Astrocyte of the hippocampus (primary cell): ENCODE data around the gene SRD5A2.

Experiments
- DNase-seq: peaks from one replicate; pipeline ENCODE4 v3.0.0; 2011; ENCODE audit warnings: low read depth, low spot score

Gene SRD5A2

DNA sequence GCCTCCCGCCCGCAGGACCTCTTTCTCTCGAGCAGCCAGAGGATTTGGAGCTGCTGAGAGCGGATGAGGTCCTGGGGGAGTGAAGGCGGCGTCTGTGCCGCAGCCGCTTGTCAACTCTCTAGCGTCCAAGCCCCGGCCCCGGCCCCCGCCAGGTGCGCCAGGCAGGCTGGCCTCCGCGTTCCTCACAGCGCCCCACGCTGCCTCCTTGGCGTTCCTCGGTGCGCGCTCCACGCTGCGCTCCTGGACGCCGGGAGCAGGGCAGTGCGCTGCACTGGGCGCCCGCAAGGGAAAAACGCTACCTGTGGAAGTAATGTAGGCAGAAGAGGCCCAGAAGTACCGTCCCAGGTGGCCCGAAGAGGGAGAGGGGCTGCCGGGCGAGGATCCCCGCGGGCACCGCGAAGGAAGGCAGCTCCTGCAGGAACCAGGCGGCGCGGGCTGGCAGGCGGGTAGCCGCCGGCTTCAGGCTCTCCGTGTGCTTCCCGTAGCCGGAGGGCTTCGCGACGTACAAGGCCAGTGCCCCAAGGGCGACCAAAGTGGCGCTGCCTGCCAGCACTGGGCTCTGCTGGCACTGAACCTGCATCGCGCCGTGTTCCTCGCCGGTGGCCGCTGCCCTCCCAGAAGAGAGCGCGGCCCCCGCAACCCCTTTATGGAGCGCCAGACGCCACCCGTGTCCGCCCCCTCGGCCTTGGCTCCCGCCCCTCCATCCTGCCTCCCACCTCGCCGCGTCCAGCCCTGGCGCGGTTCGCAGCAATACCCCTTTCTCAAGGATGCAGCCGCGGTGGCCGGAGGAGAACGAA, at the start of gene SRD5A2:
Gene SRD5A2 (minus strand): TSS at position 618 of the 797 bp plus-strand sequence. CDS start 38 bp downstream, at position 580.
- peak; percentile 5 for DNase-seq

GRCh38 chr2:31606509-31606908, 25.8 kb upstream of the SRD5A2 start:
- no peak for DNase-seq

- DNase-seq: no peak
These were observed 18.0 kb upstream of the SRD5A2 start for GRCh38 chr2:31598694-31599093.

DNA sequence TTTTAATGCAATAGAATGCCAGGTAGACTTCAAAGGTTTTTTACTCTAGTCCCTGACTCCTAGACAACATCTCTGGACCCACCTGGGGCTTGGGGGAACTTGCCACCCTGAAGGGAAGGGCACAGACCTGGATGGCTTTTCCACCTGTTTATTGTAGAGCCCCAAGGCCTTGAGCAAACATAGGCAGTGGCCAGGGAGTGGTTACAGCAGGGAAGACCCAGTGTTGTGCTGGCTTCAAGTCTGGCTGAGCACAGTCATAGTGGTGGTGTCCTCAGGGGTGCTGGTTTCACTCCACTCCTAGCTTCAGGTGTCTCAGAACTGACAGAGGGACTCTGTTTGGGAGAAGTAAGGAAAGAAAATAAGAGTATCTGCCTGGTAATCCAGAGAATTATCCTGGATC, 5.5 kb upstream of the SRD5A2 start:
- DNase-seq: no peak

- no peak for DNase-seq
These were observed 522 bp upstream of the SRD5A2 start for GRCh38 chr2:31581124-31581795.

DNA sequence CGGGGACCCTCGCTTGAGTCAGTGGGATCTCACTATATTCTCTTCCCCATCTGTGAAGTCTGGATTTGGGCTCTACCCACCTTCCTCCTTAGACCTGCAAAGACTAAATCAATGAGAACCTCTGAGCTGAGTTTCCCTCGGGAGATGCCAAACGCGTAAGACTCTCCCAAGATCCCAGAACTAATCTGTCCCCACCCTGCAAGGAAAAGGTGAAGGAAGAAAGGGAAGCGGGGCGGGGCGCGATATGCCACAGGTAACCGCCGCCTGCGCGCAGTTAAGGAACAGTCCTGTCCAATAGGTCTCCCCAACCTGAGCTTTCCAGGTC, 780 bp downstream of the SRD5A2 start:
- DNase-seq: no peak

GRCh38 chr2:31578316-31578715, 2.4 kb downstream of the SRD5A2 start:
- DNase-seq: no peak

GRCh38 chr2:31577143-31577542, 3.6 kb downstream of the SRD5A2 start:
- DNase-seq: no peak

- DNase-seq: no peak
These were observed 12.0 kb downstream of the SRD5A2 start for GRCh38 chr2:31568585-31569201.

DNA sequence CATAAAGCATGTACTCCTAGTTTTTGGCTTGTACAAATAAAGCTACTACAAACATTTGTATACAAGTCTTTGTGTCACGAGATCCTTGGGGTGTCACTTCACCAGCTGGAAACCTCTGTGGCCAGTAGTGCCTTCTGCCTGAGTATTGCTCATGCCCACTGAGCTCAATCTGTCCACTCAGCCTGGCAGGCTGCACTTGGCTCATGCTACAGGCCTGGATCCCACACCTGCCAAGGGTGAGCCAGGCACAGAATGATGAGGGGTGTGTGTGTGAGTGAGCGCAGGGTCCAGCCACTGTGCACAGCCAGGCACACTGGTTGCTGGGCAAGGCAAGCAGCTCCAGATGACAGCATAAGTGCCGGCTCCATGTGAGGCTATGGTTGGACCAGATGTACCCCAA, 13.1 kb downstream of the SRD5A2 start:
- DNase-seq: no peak

DNA sequence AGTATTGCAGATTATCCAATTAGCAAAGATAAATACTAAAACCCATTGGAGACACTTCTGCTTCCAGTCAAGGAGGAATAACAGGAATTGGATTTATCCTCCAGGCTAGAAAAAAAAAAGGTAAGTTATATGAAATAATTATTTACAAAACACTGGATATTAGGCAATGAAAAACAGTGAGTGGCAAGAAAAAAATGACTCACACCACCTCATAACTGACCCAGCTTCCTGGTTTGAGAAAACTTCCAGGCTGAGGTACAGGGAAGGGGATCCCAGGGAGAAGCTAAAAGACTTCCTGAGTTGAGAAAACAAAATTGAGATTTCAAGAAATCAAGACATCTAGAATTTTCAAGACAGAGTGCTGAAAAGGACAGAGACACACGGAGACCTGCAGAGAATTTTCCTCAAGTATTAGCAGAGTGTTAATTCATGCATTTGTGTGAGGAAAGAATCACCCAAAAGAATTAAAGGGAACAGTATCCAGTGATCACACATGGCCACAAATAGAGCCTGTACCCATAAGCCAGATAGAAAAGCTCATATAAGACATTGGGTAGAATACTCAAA, 17.4 kb downstream of the SRD5A2 start:
- no peak for DNase-seq

DNA sequence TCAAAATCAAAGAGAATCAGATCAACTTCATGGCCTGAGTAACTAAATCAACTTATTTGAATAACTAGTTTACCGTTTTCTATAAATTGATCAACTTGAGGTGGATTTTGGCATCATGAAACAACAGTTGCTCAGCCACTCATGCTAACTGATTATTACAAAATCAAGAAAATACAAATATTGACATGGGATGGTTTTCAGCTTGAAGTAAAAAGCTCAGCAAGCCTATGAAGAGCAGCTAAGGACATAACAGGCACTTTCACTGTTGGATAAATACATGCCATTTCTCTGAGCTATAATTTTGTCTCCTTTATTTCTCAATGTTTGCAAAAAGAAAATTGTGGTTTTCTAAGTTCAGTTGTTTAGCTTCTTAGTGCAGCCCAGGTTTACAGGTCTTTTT, 18.9 kb downstream of the SRD5A2 start:
- DNase-seq: no peak

DNA sequence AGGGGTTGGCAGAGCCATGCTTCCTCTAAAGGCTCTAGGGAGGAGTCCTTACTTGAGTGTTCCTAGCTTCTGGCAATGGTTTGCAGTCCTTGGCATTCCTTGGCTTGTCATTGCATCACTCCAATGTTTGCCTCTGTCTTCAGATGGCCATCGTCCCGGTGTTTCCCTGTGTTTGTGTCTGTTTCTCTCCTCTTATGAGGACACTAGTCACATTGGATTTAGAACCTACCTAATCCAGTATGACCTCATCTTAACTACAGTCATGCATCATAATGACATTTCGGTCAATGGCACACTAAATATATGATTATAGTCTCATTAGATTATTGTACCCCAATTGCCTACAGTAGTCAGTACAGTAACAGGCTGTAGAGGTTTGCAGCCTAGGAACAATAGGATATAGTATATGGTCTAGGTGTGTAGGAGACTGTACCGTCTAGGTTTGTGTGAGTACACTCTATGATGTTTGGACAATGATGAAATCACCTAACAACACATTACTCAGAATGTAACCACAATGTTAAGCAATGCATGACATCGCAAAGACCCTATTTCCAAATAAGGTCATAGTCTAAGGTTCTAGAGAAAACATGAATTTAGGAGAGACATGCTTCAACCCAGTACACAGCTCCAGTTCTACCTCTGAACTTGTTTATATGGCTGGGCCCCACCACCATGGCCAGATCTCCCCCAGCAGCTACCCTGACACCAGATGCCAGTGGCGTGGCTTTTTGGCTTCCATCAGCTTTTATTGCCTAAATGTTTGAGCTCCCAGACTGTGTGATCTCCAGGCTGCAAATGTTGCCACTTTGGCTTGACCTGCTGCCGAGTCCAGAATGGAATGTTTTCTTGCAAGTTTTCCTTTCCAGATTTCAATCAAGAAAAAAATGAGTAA, 22.1 kb downstream of the SRD5A2 start:
- no peak for DNase-seq

DNA sequence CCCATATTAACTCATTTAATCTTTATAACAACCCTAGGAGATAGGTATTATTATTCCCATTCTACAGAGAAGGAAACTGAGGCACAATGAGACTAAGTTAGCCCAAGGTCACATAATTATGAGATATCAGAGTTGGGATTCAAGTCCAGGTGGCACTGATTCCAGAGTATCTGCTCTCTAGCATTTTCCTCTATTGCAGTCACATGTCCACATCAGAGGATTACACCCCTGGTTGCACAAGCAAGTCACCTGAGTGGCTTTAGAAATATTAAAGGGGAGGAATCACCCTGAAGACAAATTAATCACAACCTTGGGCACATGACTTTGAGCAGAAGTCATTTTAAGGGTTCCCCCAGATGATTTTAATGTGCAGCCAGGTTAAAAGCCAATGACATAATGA, 23.8 kb downstream of the SRD5A2 start:
- no peak for DNase-seq

DNA sequence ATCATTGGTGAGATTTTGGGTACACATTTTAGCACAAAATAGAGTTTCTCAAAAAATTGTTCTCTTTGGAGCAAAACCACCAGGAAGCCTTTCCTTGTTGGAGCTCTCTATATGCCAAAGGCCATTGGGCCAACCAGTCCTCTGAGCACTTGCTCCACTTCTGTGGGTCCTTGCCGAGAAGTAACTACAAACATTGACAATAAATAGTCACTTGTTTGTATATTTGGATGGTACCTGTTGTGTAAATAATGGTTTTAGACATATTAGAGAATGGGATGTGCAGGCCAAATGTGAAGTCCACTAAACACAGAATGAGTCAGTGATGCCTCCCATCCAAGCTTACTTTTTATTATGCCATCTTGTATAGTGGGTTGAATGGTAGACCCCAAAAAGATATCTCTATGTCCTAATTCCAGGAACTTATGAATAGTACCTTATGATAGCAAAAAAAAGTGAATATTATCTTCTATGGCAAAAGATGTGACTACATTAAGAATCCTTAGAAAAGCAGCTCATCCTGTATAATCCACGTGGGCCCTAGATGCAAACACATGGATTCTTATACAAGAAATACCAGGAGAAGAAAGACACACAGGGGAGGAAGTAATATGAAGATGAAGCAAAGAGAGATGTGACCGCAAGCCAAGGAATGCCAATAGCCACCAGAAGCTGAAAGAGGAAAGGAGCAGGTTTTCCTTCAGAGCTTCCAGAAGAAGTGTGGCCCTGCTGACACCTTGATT, 24.6 kb downstream of the SRD5A2 start:
- no peak for DNase-seq

GRCh38 chr2:31553362-31553761, 27.4 kb downstream of the SRD5A2 start:
- DNase-seq: no peak

GRCh38 chr2:31547485-31547884, 33.3 kb downstream of the SRD5A2 start:
- no peak for DNase-seq

GRCh38 chr2:31541853-31542252, 38.9 kb downstream of the SRD5A2 start:
- no peak for DNase-seq

GRCh38 chr2:31539505-31539904, 41.2 kb downstream of the SRD5A2 start:
- no peak for DNase-seq

DNA sequence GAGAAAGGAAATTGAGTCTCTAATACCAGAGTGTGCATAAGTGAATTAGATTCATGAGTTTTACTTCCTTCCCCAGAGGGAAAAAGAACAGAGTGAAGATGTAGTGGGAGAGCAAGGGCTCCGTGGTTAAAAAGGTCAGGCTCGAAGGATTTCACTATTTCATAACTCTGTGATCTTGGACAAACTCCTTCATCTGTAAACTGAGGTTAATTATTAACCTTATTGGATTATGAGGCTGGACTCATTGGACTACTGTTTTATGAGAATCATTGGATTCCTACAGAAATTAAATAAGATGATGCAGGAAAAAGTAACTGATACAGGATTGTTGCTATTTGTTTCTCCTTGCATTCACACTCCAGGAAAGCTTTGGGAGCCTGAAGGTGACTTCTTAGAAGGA, 45.0 kb downstream of the SRD5A2 start:
- DNase-seq: no peak

- no peak for DNase-seq
These were observed 46.1 kb downstream of the SRD5A2 start for GRCh38 chr2:31534636-31535035.
